GM12801 (cell line): Measurements from ENCODE around the gene NCLN.

Experiments used
- CTCF ChIP-seq: IDR thresholded peaks from one replicate; pipeline ENCODE4 v1.5.1; 2011; ENCODE audit warnings: control low read depth; ENCODE audit not compliant: insufficient read length; ENCODE audit errors: extremely low read depth

The NCLN gene

GRCh38 chr19:3142781-3143337, 42.9 kb upstream of the NCLN start:
- no peak for TF ChIP-seq CTCF

- no peak for TF ChIP-seq CTCF
Observed at GRCh38 chr19:3145909-3146676, 39.6 kb upstream of the NCLN start.

- TF ChIP-seq CTCF: no peak
Observed at GRCh38 chr19:3146677-3147100, 39.0 kb upstream of the NCLN start.

- no peak for TF ChIP-seq CTCF
Observed at GRCh38 chr19:3148503-3148902, 37.2 kb upstream of the NCLN start.

GRCh38 chr19:3149089-3149488, 36.6 kb upstream of the NCLN start:
- no peak for TF ChIP-seq CTCF

GRCh38 chr19:3149526-3150505, 35.9 kb upstream of the NCLN start:
- TF ChIP-seq CTCF: no peak

- TF ChIP-seq CTCF: no peak
Observed at GRCh38 chr19:3150739-3151329, 34.9 kb upstream of the NCLN start.
